IMR-90 (cell line): Measurements from ENCODE around the gene ANKRD55. TPM values are rescaled to one million over a fixed set of nuclear protein-coding genes. Genes with fewer than 3 reads are reported as not detected.
A peak's percentile ranks its signal among the peaks of the same experiment; 100 is the strongest.

ENCODE experiments used
- ATAC-seq: fragments of 200-7000 bp; cut with Tn5 transposase; 2 replicates; pipeline ENCODE4 v1.9.1; 2020; ENCODE audit warnings: low read depth, mild to moderate bottlenecking, moderate library complexity
- BruUV-seq: library from RNA; stranded (reverse); fragments of 400-500 nt; replicated peaks from 2 replicates; lab custom pipeline; 2021; lab: Mats Ljungman, UMichigan
- CTCF ChIA-PET: fragments of 300-600 bp; formaldehyde crosslinking; extraction: SDS; loops from one replicate; lab custom pipeline; 2021; ENCODE audit warnings: antibody characterized with exemption; lab: Yijun Ruan, JAX
- POLR2A ChIA-PET: fragments of 300-600 bp; sonication (Branson Sonifier 250); formaldehyde crosslinking; loops from one replicate; lab custom pipeline; 2022; ENCODE audit warnings: antibody characterized with exemption; ENCODE audit not compliant: unreplicated experiment; lab: Charles Lee
- DNase-seq: peaks from one replicate; pipeline ENCODE4 v3.0.0; 2013
- H2AFZ ChIP-seq: replicated peaks from 2 replicates; pipeline ENCODE3; 2013; ENCODE audit warnings: low read length, mild to moderate bottlenecking; ENCODE audit not compliant: poor library complexity
- H2AK5ac ChIP-seq: 2 replicates; pipeline ENCODE4 v1.6.1; 2013; ENCODE audit warnings: low read depth, low read length, inconsistent platforms
- H2AK9ac ChIP-seq: replicated peaks from 2 replicates; pipeline ENCODE3; 2013; ENCODE audit warnings: mild to moderate bottlenecking, low read depth, low read length, moderate library complexity; ENCODE audit not compliant: poor library complexity
- H2BK120ac ChIP-seq: 2 replicates; pipeline ENCODE4 v1.6.1; 2013; ENCODE audit warnings: low read depth, low read length, inconsistent platforms
- H2BK15ac ChIP-seq: 3 replicates; pipeline ENCODE4 v1.6.1; 2013; ENCODE audit warnings: low read depth, low read length, inconsistent platforms
- H2BK20ac ChIP-seq: 2 replicates; pipeline ENCODE4 v1.6.1; 2013; ENCODE audit warnings: low read depth, mild to moderate bottlenecking, inconsistent platforms, low read length, moderate library complexity
- H2BK5ac ChIP-seq: 2 replicates; pipeline ENCODE4 v1.6.1; 2013; ENCODE audit warnings: mild to moderate bottlenecking, low read depth, low read length, inconsistent platforms; ENCODE audit not compliant: poor library complexity, severe bottlenecking
- H3K14ac ChIP-seq: replicated peaks from 2 replicates; pipeline ENCODE4 v1.6.1; 2013; ENCODE audit warnings: low read depth, low read length, inconsistent platforms
- H3K18ac ChIP-seq: 2 replicates; pipeline ENCODE4 v1.6.1; 2013; ENCODE audit warnings: low read depth, low read length, control low read depth
- H3K23ac ChIP-seq: 2 replicates; pipeline ENCODE4 v1.6.1; 2013; ENCODE audit warnings: low read depth, low read length, inconsistent platforms
- H3K27ac ChIP-seq: 2 replicates; pipeline ENCODE4 v1.5.1; 2013; ENCODE audit warnings: mild to moderate bottlenecking, control low read depth, low read length; ENCODE audit not compliant: insufficient read depth
- H3K27me3 ChIP-seq: 2 replicates; pipeline ENCODE4 v1.6.1; 2013; ENCODE audit warnings: low read length; ENCODE audit not compliant: control insufficient read depth, insufficient read depth
- H3K36me3 ChIP-seq: 2 replicates; pipeline ENCODE4 v1.6.1; 2013; ENCODE audit warnings: low read length, mixed read lengths; ENCODE audit not compliant: control insufficient read depth, insufficient read depth
- H3K4ac ChIP-seq: 2 replicates; pipeline ENCODE4 v1.6.1; 2013; ENCODE audit warnings: low read depth, low read length, inconsistent platforms
- H3K4me1 ChIP-seq: 2 replicates; pipeline ENCODE4 v1.6.1; 2013; ENCODE audit warnings: low read length, mixed read lengths; ENCODE audit not compliant: control insufficient read depth, insufficient read depth
- H3K4me2 ChIP-seq: 2 replicates; pipeline ENCODE4 v1.6.1; 2013; ENCODE audit warnings: low read depth, mild to moderate bottlenecking, control low read depth, low read length, moderate library complexity
- H3K4me3 ChIP-seq: 2 replicates; pipeline ENCODE4 v1.5.1; 2013; ENCODE audit warnings: low read depth, mild to moderate bottlenecking, control low read depth, low read length, moderate library complexity; ENCODE audit not compliant: insufficient read depth
- H3K56ac ChIP-seq: 2 replicates; pipeline ENCODE4 v1.6.1; 2013; ENCODE audit warnings: low read length, inconsistent platforms; ENCODE audit not compliant: insufficient read depth; ENCODE audit errors: extremely low read depth
- H3K79me1 ChIP-seq, 2 experiments: 2 replicates each; pipeline ENCODE4 v1.6.1; 2013; ENCODE audit warnings: low read length in 2 of 2, inconsistent platforms in 1 of 2, low read depth in 1 of 2
- H3K9ac ChIP-seq: 2 replicates; pipeline ENCODE4 v1.6.1; 2013; ENCODE audit warnings: low read depth, low read length, control low read depth
- H3K9me1 ChIP-seq: 2 replicates; pipeline ENCODE4 v1.6.1; 2013; ENCODE audit warnings: low read length, inconsistent platforms; ENCODE audit not compliant: insufficient read depth
- H3K9me3 ChIP-seq: 2 replicates; pipeline ENCODE4 v1.6.1; 2013; ENCODE audit warnings: low read length; ENCODE audit not compliant: control insufficient read depth, insufficient read depth
- H4K20me1 ChIP-seq: 2 replicates; pipeline ENCODE4 v1.6.1; 2013; ENCODE audit warnings: low read length, inconsistent platforms; ENCODE audit not compliant: insufficient read depth
- H4K5ac ChIP-seq: 2 replicates; pipeline ENCODE4 v1.6.1; 2013; ENCODE audit warnings: mild to moderate bottlenecking, low read depth, low read length, control low read depth
- H4K8ac ChIP-seq, 2 experiments: 2 replicates each; pipeline ENCODE4 v1.6.1; 2013; ENCODE audit warnings: low read depth in 2 of 2, low read length in 2 of 2, control low read depth in 1 of 2, inconsistent platforms in 1 of 2
- H4K91ac ChIP-seq: 2 replicates; pipeline ENCODE4 v1.6.1; 2013; ENCODE audit warnings: low read depth, low read length, inconsistent platforms; ENCODE audit not compliant: insufficient read depth
- BHLHE40 ChIP-seq: fragments of 150-350 bp; IDR thresholded peaks from 2 replicates; pipeline ENCODE4 v1.6.1; 2016; ENCODE audit warnings: mild to moderate bottlenecking, low read depth, low read length
- CEBPB ChIP-seq: IDR thresholded peaks from 2 replicates; pipeline ENCODE4 v1.6.1; 2012; ENCODE audit warnings: low read depth, low read length, improper control_type of control experiment
- CHD1 ChIP-seq: IDR thresholded peaks from 2 replicates; pipeline ENCODE4 v1.6.1; 2012; ENCODE audit warnings: low read depth, low read length, improper control_type of control experiment
- FOS ChIP-seq: fragments of 150-350 bp; IDR thresholded peaks from 2 replicates; pipeline ENCODE4 v1.6.1; 2016; ENCODE audit warnings: low read depth, low read length
- MAFK ChIP-seq: IDR thresholded peaks from 2 replicates; pipeline ENCODE4 v1.6.1; 2012; ENCODE audit warnings: low read depth, low read length, improper control_type of control experiment
- MAZ ChIP-seq: IDR thresholded peaks from 2 replicates; pipeline ENCODE4 v1.6.1; 2012; ENCODE audit warnings: low read depth, mild to moderate bottlenecking, low read length, improper control_type of control experiment, moderate library complexity, borderline replicate concordance
- MXI1 ChIP-seq: IDR thresholded peaks from 2 replicates; pipeline ENCODE4 v1.6.1; 2012; ENCODE audit warnings: low read depth, mild to moderate bottlenecking, low read length, moderate library complexity, borderline replicate concordance
- NFE2L2 ChIP-seq: fragments of 150-350 bp; IDR thresholded peaks from 2 replicates; pipeline ENCODE4 v1.6.1; 2016; ENCODE audit warnings: low read depth, mild to moderate bottlenecking, low read length
- POLR2A ChIP-seq: IDR thresholded peaks from 2 replicates; pipeline ENCODE4 v1.6.1; 2012; ENCODE audit warnings: mild to moderate bottlenecking, low read depth, low read length
- RAD21 ChIP-seq: IDR thresholded peaks from 2 replicates; pipeline ENCODE4 v1.6.1; 2012; ENCODE audit warnings: low read length, improper control_type of control experiment
- RCOR1 ChIP-seq: IDR thresholded peaks from 2 replicates; pipeline ENCODE4 v1.6.1; 2012; ENCODE audit warnings: mild to moderate bottlenecking, low read length, improper control_type of control experiment; ENCODE audit not compliant: insufficient replicate concordance
- RFX5 ChIP-seq: IDR thresholded peaks from 2 replicates; pipeline ENCODE4 v1.8.0; 2012; ENCODE audit warnings: low read depth, mild to moderate bottlenecking, low read length, moderate library complexity
- SMC3 ChIP-seq: fragments of 150-350 bp; IDR thresholded peaks from 2 replicates; pipeline ENCODE4 v1.6.1; 2016; ENCODE audit warnings: low read depth, mild to moderate bottlenecking, antibody characterized with exemption, low read length, moderate library complexity
- WGBS, 2 experiments: methylation state at CpG; one replicate each; pipeline versions ENCODE4 v1.1.5 to v1.1.7; 2013; ENCODE audit warnings: missing lambda C conversion rate in 2 of 2; ENCODE audit not compliant: insufficient read length in 1 of 2; ENCODE audit errors: extremely low coverage in 2 of 2; 5-methylcytosine and 5-hydroxymethylcytosine counted together
- dilution Hi-C: fragments of 300-500 bp; cut with HindIII; formaldehyde crosslinking; loops from one replicate; pipeline ENCODE4 v1.14.3; 2018; ENCODE audit warnings: low sequenced_read_pairs; ENCODE audit not compliant: unreplicated experiment
- in situ Hi-C: fragments of 300-500 bp; cut with MboI; formaldehyde crosslinking; loops from 3 replicates; pipeline ENCODE4 v1.14.3; 2019; ENCODE audit warnings: low sequenced_read_pairs, inconsistent platforms, mixed read lengths
- intact Hi-C: fragments of 100-400 bp; cut with micrococcal nuclease; formaldehyde crosslinking; loops from 2 replicates; pipeline ENCODE4 v1.10.0; 2022
- polyA plus RNA-seq, 3 experiments: library from polyadenylated mRNA; depleted of rRNA; stranded (reverse); fragments of >200 nt; gene quantifications; 2 replicates each; pipeline ENCODE4 v1.2.3, GENCODE V29; 2012; ENCODE audit warnings: low replicate concordance in 1 of 3
- total RNA-seq: library from RNA; depleted of rRNA; stranded (reverse); fragments of >200 nt; gene quantifications from 2 replicates; pipeline ENCODE4 v1.2.3, GENCODE V29; 2012
- TF ChIP-seq, protein P1 (sequence below): fragments of 150-350 bp; IDR thresholded peaks from 2 replicates; pipeline ENCODE4 v1.6.1; 2016; ENCODE audit warnings: low read depth, mild to moderate bottlenecking, low read length, moderate library complexity, borderline replicate concordance
- TF ChIP-seq, protein P2 (sequence below): fragments of 150-350 bp; IDR thresholded peaks from 2 replicates; pipeline ENCODE4 v1.6.1; 2017; ENCODE audit warnings: mild to moderate bottlenecking, antibody characterized with exemption, low read length, low read depth
- TF ChIP-seq, protein P3 (sequence below): conservative IDR thresholded peaks from 2 replicates; pipeline ENCODE4 v1.5.1; 2012; ENCODE audit warnings: mild to moderate bottlenecking, low read depth, low read length, improper control_type of control experiment

ANKRD55 gene
- total and polyA plus RNA-seq, 2 of the 4 experiments (the other 2 are of a cell fraction) = not detected

GRCh38 chr5:56227691-56228090, 5.4 kb downstream of the ANKRD55 start:
- H4K20me1 ChIP-seq = no peaks in the 10 kb centered on the region
- H3K36me3 ChIP-seq = no peaks in the 10 kb centered on the region
- no peak overlapping the region for H2BK5ac ChIP-seq
- H3K27me3 ChIP-seq = no peaks in the 10 kb centered on the region
- H3K4ac ChIP-seq = no peak overlapping the region
- peak overlapping the region in 1 of 2 experiments; percentile 42; a peak in 1 of 4 replicates for H4K8ac ChIP-seq
- H3K23ac ChIP-seq = 0 out of 2 replicates have a peak overlapping the region, but pooled peaks have one; percentile 17
- dilution Hi-C loops = no loop called here
- TF ChIP-seq, protein P1, sequence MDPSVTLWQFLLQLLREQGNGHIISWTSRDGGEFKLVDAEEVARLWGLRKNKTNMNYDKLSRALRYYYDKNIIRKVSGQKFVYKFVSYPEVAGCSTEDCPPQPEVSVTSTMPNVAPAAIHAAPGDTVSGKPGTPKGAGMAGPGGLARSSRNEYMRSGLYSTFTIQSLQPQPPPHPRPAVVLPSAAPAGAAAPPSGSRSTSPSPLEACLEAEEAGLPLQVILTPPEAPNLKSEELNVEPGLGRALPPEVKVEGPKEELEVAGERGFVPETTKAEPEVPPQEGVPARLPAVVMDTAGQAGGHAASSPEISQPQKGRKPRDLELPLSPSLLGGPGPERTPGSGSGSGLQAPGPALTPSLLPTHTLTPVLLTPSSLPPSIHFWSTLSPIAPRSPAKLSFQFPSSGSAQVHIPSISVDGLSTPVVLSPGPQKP = no peak
- TF ChIP-seq MXI1 (no peak), MAZ (no peak), RAD21 (no peak), RCOR1 (no peak), NFE2L2 (no peak), SMC3 (no peak), CEBPB (no peak), FOS (no peak), BHLHE40 (no peak), POLR2A (no peak), MAFK (no peak), RFX5 (no peak), CHD1 (no peak)
- TF ChIP-seq, protein P2, sequence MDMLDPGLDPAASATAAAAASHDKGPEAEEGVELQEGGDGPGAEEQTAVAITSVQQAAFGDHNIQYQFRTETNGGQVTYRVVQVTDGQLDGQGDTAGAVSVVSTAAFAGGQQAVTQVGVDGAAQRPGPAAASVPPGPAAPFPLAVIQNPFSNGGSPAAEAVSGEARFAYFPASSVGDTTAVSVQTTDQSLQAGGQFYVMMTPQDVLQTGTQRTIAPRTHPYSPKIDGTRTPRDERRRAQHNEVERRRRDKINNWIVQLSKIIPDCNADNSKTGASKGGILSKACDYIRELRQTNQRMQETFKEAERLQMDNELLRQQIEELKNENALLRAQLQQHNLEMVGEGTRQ = no peak
- TF ChIP-seq, protein P3, sequence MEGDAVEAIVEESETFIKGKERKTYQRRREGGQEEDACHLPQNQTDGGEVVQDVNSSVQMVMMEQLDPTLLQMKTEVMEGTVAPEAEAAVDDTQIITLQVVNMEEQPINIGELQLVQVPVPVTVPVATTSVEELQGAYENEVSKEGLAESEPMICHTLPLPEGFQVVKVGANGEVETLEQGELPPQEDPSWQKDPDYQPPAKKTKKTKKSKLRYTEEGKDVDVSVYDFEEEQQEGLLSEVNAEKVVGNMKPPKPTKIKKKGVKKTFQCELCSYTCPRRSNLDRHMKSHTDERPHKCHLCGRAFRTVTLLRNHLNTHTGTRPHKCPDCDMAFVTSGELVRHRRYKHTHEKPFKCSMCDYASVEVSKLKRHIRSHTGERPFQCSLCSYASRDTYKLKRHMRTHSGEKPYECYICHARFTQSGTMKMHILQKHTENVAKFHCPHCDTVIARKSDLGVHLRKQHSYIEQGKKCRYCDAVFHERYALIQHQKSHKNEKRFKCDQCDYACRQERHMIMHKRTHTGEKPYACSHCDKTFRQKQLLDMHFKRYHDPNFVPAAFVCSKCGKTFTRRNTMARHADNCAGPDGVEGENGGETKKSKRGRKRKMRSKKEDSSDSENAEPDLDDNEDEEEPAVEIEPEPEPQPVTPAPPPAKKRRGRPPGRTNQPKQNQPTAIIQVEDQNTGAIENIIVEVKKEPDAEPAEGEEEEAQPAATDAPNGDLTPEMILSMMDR = no peak
- H3K9me1 ChIP-seq = peaks cover 4% of the 10 kb centered on the region; the same call in 1 of the 2 replicates
- no peak overlapping the region for H3K4me3 ChIP-seq
- no peaks in the 10 kb centered on the region; the same call in 1 of the 2 replicates for H3K4me1 ChIP-seq
- ChIA-PET CTCF (interaction anchor here (0.6 kb wide), 1 partner anchor 63 kb away, joined by 4 read pairs; no protein-coding TSS in a partner anchor), POLR2A (no interaction called here)
- WGBS, 2 experiments = no CpG with 5 or more reads among the region's 5 CpGs
- no peak overlapping the region for H3K56ac ChIP-seq
- no peak overlapping the region for H2AK9ac ChIP-seq
- H3K9me3 ChIP-seq = no peaks in the 10 kb centered on the region
- H3K27ac ChIP-seq = no peak overlapping the region
- H2BK15ac ChIP-seq = no peak overlapping the region; the same call in 2 of the 3 replicates
- no peak overlapping the region for H4K5ac ChIP-seq
- no peak overlapping the region for H2BK120ac ChIP-seq
- intact Hi-C loops = no loop called here
- no peak overlapping the region for H4K91ac ChIP-seq
- in situ Hi-C loops = no loop called here
- no peaks in the 10 kb centered on the region for H3K79me1 ChIP-seq
- peak overlapping the region; percentile 66; the same call in 1 of the 2 replicates for H2BK20ac ChIP-seq
- DNase-seq = no peak
- peak overlapping the region; percentile 58 for H2AFZ ChIP-seq
- H2AK5ac ChIP-seq = no peak overlapping the region
- ATAC-seq = no peak
- BruUV-seq = no TSS peak
- H3K18ac ChIP-seq = no peak overlapping the region
- H3K4me2 ChIP-seq = no peak overlapping the region
- 0 out of 2 replicates have a peak overlapping the region, but pooled peaks have one; percentile 35 for H3K14ac ChIP-seq
- H3K9ac ChIP-seq = no peak overlapping the region
